ENCODE measurements around the gene LRRN1. TPM values are rescaled to one million over a fixed set of nuclear protein-coding genes. Genes with fewer than 3 reads are reported as not detected.

The LRRN1 gene
- total and polyA plus RNA-seq, 9 of the 15 experiments (the other 6 are each of a cell fraction or from before 2014, with no cell fraction given), result 0.11 TPM; not detected in 8

- no TSS peak for BruUV-seq (replicated peaks)
- no peaks in the 10 kb centered on the region for H3K9me1 ChIP-seq (ENCODE audit: control insufficient read depth, insufficient read depth, low read length)
- no peak for DNase-seq (ENCODE audit: extremely low read depth in 1 of 4, low spot score in 3 of 4)
- H3K9ac ChIP-seq (ENCODE audit: insufficient read depth in 1 of 2, low read depth in 2 of 2, low read length in 2 of 2), result no peak overlapping the region
- ChIA-PET POLR2A (interaction anchor here (0.7 kb wide), 1 partner anchor 159 kb away, joined by 3 read pairs; no protein-coding TSS in a partner anchor), CTCF (ENCODE audit: low intra/inter-chr PET ratio) (no interaction called here)
- intact Hi-C loops (cut with micrococcal nuclease), result no loop called here
- no peaks in the 10 kb centered on the region for H3K27me3 ChIP-seq (ENCODE audit: control insufficient read depth in 2 of 2, insufficient read depth in 2 of 2, low read length in 2 of 2)
- WGBS (ENCODE audit: insufficient coverage, low coverage, missing lambda C conversion rate), result 23% methylated on average over 33 of the region's 37 CpGs
- no peaks in the 10 kb centered on the region for H3K79me2 ChIP-seq (ENCODE audit: control insufficient read depth, insufficient read depth, low read length)
- no peak overlapping the region for H3K4me2 ChIP-seq (ENCODE audit: insufficient read depth, low read length)
- H3K4me3 ChIP-seq, result no peak overlapping the region
- no peak overlapping the region for H2AFZ ChIP-seq (ENCODE audit: low read depth, low read length)
- TF ChIP-seq NONO (IDR thresholded peaks at IDR 0.05; ENCODE audit: low read depth in 2 of 2, low read length in 1 of 2), result no peak
- no peak for TF ChIP-seq ZNF408 (CRISPR knock-in tag; IDR thresholded peaks at IDR 0.05; ENCODE audit: low read depth)
- TF ChIP-seq UBTF (IDR thresholded peaks at IDR 0.05; ENCODE audit: borderline replicate concordance in 1 of 2, low read depth in 2 of 2, low read length in 2 of 2), result no peak
- TF ChIP-seq MYC (IDR thresholded peaks at IDR 0.05; ENCODE audit: low read depth, low read length), result no peak
- TF ChIP-seq MYC (CRISPR knock-in tag; IDR thresholded peaks at IDR 0.05; ENCODE audit: borderline replicate concordance, low read depth), result no peak
- TF ChIP-seq BRD9 (IDR thresholded peaks at IDR 0.05; ENCODE audit: low read depth, partially characterized antibody), result no peak
- TF ChIP-seq ZNF436 (CRISPR knock-in tag; IDR thresholded peaks at IDR 0.05), result no peak
- no peak for TF ChIP-seq SFPQ (IDR thresholded peaks at IDR 0.05; ENCODE audit: low read depth, low read length)
- TF ChIP-seq NKRF (IDR thresholded peaks at IDR 0.05; ENCODE audit: borderline replicate concordance), result no peak
- TF ChIP-seq ZNF12 (CRISPR knock-in tag; IDR thresholded peaks at IDR 0.05), result no peak
- no peak for TF ChIP-seq PPARD (CRISPR knock-in tag; IDR thresholded peaks at IDR 0.05)
- TF ChIP-seq ZNF699 (CRISPR knock-in tag; IDR thresholded peaks at IDR 0.05; ENCODE audit: insufficient replicate concordance), result no peak
- ATAC-seq, result no peak
- in situ Hi-C loops (cut with MboI), result no loop called here
- H3K27ac ChIP-seq (ENCODE audit: extremely low read depth, low read depth, low read length), result no peak overlapping the region
- no peaks in the 10 kb centered on the region for H4K20me1 ChIP-seq (replicated peaks; ENCODE audit: control insufficient read depth, insufficient read depth, low read length)
- H3K9me3 ChIP-seq (replicated peaks; ENCODE audit: control insufficient read depth, insufficient read depth, low read depth, low read length), result no peaks in the 10 kb centered on the region
- H3K4me1 ChIP-seq (replicated peaks in 1 of 2; ENCODE audit: control insufficient read depth in 2 of 2, insufficient read depth in 2 of 2, low read length in 2 of 2), result no peaks in the 10 kb centered on the region
- FAIRE-seq, result no peak
- H3K36me3 ChIP-seq (ENCODE audit: control insufficient read depth, insufficient read depth, low read length), result no peaks in the 10 kb centered on the region
Observed at GRCh38 chr3:3798631-3799113, 559 bp upstream of the LRRN1 start.
